K562 (cell line): Measurements from ENCODE around the gene ERF. TPM values are rescaled to one million over a fixed set of nuclear protein-coding genes. Genes with fewer than 3 reads are reported as not detected.

Source experiments
- CHD4 ChIP-seq: fragments of 200-600 bp; sonication (generic); IDR thresholded peaks from 3 replicates; pipeline ENCODE4 v1.6.1; 2012; ENCODE audit warnings: low read depth, mild to moderate bottlenecking, mixed read lengths, low read length, inconsistent platforms; ENCODE audit not compliant: insufficient read depth, insufficient replicate concordance, poor library complexity, severe bottlenecking
- E2F4 ChIP-seq: sonication (generic); formaldehyde crosslinking; IDR thresholded peaks from 2 replicates; pipeline ENCODE4 v1.8.0; 2022; ENCODE audit warnings: mild to moderate bottlenecking, low read depth, missing genetic modification reagents
- HNRNPK ChIP-seq: fragments of 200-400 bp; formaldehyde crosslinking; IDR thresholded peaks from one replicate; pipeline ENCODE4 v1.6.1; 2018; ENCODE audit warnings: mild to moderate bottlenecking, low read depth, low read length; ENCODE audit not compliant: poor library complexity, severe bottlenecking
- ZBTB40 ChIP-seq, 2 experiments: fragments of 450-650 bp in 1 of 2; sonication (generic) in 1 of 2; formaldehyde crosslinking in 1 of 2; IDR thresholded peaks; 2 replicates each; pipeline versions ENCODE4 v1.7.1 to v1.9.0; 2016 to 2022; ENCODE audit warnings: inconsistent platforms in 1 of 2, mild to moderate bottlenecking in 1 of 2, missing genetic modification reagents in 1 of 2
- ZNF707 ChIP-seq: fragments of 250-450 bp; sonication (Bioruptor Pico); conservative IDR thresholded peaks from 2 replicates; pipeline ENCODE4 v1.8.0; 2022; ENCODE audit warnings: inconsistent platforms, mild to moderate bottlenecking, moderate library complexity
- polyA plus RNA-seq, 8 experiments: library from polyadenylated mRNA; depleted of rRNA in 4 of 8; stranded (reverse) in 5 of 8; unstranded in 3 of 8; fragments of >200 nt; fragmentation: Nextera tagmentation in 2 of 8; fragmentation: Illumina TruSeq in 1 of 8; extraction: Ambion mirVana in 2 of 8; extraction: Trizol in 1 of 8; gene quantifications; 2 replicates each; pipeline versions ENCODE4 v1.2.1 to v1.2.3, GENCODE V29; 2011 to 2014; ENCODE audit warnings: inconsistent platforms in 1 of 8, missing spikeins in 1 of 8
- total RNA-seq, 7 experiments: library from RNA; depleted of rRNA in 6 of 7; stranded (reverse); fragments of >200 nt in 6 of 7; fragmentation: Illumina TruSeq in 2 of 7; extraction: Trizol in 2 of 7; gene quantifications; 2 replicates each; pipeline versions ENCODE4 v1.2.1 to v1.2.3, GENCODE V29; 2011 to 2021; ENCODE audit warnings: low replicate concordance in 1 of 7

The ERF gene
- total and polyA plus RNA-seq, 9 of the 15 experiments (the other 6 are each of a cell fraction or from before 2014, with no cell fraction given) = 0.03 to 75.4 (median 27.0) TPM

- no peak for TF ChIP-seq ZBTB40 (IDR thresholded peaks at IDR 0.05)
- no peak for TF ChIP-seq ZBTB40 (CRISPR knock-in tag; IDR thresholded peaks at IDR 0.05)
- no peak for TF ChIP-seq HNRNPK
- no peak for TF ChIP-seq ZNF707 (CRISPR knock-in tag)
- no peak for TF ChIP-seq CHD4
- TF ChIP-seq E2F4 (CRISPR knock-in tag) = no peak
Measured at GRCh38 chr19:42286349-42287016, 31.6 kb upstream of the ERF start (continued).
